HT1080 (cell line): ENCODE measurements around the gene CELSR3. TPM values are rescaled to one million over a fixed set of nuclear protein-coding genes. Genes with fewer than 3 reads are reported as not detected.
A peak's percentile ranks its signal among the peaks of the same experiment; 100 is the strongest.

ENCODE experiments used
- DNase-seq: peaks from one replicate; pipeline ENCODE4 v3.0.0-alpha.2; 2015; ENCODE audit warnings: low read depth
- total RNA-seq: library from RNA; depleted of rRNA; stranded (reverse); fragments of >200 nt; shearing (Covaris generic); gene quantifications from 2 replicates; pipeline ENCODE4 v1.2.3, GENCODE V29; 2014

CELSR3 gene
- total RNA-seq, 1 experiment from 2014 or later: 3.5 TPM

GRCh38 chr3:48609088-48610005 lies 53.3 kb downstream of the CELSR3 start, which contains the start of gene UQCRC1:
TSS of gene UQCRC1 (minus strand) at chr3:48609646. CDS start at chr3:48609620, 26 bp downstream.
- peak; percentile 90 for DNase-seq

GRCh38 chr3:48607519-48607918 lies 55.2 kb downstream of the CELSR3 start:
- DNase-seq: no peak

GRCh38 chr3:48601622-48601994 lies 61.1 kb downstream of the CELSR3 start:
- no peak for DNase-seq

- DNase-seq: no peak
Observed at GRCh38 chr3:48600711-48601621, 61.7 kb downstream of the CELSR3 start.

DNA sequence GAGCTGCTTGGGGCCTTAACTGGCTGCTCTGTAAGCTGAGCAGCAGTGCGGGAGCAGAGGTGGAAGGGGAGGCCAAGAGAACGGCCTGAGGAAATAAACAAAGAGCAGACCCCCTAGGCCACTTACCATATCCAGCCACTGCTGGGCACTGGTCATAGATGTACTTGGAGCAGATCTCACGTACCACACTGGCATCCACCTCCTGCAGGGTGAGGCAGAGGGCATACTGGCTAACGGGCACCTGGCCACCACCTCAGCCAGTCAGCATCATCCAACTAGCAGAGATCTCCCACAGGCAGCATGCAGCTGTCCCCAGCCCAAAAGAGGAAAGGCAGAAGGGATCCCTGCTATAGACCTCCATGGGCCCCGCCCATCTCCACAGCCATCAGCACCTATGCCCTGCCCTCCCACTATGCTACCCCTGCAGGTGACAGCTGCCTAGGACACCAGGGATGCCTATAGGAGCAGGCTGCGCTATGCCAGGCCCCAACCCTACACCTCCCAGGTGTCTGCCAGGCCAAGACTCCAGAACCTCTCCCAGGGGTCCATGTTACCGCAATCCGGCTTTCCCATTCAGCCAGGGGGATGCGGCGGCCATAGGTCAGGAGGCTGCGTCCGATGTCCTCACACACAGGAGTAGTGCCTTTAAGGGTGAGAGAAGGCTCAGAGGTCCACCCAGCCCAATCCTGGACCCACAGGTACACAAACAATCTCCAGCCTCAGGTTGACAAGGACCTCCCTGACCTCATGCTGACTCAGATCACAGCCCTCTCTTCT lies 63.0 kb downstream of the CELSR3 start:
- DNase-seq: no peak

DNA sequence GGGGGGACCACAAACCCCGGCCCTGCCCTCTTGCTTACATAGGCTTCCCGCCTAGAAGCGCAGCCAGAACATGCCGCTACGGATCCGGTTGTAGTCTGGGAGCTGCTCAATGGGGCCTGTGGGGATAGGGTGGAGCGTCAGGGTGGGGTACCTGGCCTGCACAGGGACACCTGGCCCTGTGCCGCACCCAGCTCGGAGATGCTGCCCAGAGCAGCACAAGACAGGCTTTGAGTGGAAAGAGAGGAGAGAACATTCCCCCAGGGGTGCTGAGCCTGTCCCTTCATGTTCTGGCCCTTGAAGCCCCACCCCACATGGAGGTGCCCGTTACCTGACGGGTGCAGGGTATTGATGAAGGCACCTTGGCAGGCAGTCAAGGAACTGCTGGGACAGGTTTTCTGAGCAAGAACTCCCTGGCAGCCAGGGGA lies 63.6 kb downstream of the CELSR3 start:
- no peak for DNase-seq

GRCh38 chr3:48598323-48599076 lies 64.2 kb downstream of the CELSR3 start:
- DNase-seq: peak; percentile 83

GRCh38 chr3:48597408-48597800 lies 65.3 kb downstream of the CELSR3 start:
- no peak for DNase-seq

DNA sequence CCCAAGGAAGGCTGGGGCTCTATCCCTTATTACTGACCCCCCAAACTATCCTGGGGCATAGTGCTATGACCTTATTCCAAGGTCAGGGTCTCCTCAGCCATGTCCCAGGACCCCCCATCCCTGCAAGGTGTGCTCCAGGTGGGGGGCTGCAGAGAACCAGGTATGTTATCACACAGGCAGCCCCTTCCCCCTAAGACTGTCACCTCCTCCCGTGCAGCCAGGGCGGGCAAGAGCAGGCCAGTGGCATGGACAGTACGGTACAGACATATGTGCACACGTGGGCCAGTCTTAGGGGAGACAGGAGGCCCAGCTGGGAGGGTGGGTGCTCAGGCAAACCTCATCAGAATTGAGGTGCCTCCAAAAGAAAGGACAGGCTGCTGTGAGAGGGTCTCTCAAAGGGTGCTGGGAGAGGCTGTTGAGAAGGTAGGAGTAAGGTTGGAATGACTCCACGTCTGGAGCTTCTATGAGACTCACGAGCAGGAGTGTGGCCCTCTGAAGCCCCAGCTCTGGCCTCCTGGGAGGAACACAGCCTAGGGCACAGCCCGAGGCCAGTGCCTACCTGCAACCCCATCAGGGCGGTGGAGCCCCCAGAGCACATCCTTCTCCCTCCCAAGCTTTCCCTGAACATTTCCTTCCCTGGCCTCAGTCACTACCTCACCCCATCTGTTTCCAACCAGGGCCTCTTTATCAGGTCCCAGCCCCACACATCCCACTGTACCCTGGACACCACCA lies 65.8 kb downstream of the CELSR3 start:
- DNase-seq: no peak

- DNase-seq: no peak
Observed at GRCh38 chr3:48596157-48596556, 66.5 kb downstream of the CELSR3 start.

- DNase-seq: peak; percentile 98
Observed at GRCh38 chr3:48595526-48596121, 67.1 kb downstream of the CELSR3 start.

- no peak for DNase-seq
Observed at GRCh38 chr3:48595075-48595525, 67.6 kb downstream of the CELSR3 start, which contains the start of gene COL7A1. TSS of gene COL7A1 (minus strand) at chr3:48595329. CDS start at chr3:48595159, 170 bp downstream.

- no peak for DNase-seq
Observed at GRCh38 chr3:48594417-48595049, 68.2 kb downstream of the CELSR3 start.

DNA sequence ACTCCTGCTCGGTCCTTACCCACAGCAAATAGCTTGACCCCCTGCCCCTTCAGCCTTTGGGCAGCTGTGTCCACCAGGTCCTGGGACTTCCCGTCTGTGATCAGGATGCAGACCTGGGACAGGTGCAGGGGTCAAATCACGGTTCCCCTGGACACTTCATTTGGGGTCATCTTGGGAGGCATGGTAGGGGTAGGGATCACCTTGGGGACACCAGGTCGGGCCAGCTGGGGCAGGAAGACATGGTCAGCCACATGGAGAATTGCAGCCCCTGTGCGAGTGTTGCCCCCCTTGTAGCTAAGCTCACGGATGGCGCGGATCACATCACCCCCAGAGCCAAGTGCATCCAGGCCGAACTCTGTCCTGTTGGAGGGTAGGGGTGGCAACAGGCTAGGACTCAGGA lies 69.3 kb downstream of the CELSR3 start:
- DNase-seq: no peak

DNA sequence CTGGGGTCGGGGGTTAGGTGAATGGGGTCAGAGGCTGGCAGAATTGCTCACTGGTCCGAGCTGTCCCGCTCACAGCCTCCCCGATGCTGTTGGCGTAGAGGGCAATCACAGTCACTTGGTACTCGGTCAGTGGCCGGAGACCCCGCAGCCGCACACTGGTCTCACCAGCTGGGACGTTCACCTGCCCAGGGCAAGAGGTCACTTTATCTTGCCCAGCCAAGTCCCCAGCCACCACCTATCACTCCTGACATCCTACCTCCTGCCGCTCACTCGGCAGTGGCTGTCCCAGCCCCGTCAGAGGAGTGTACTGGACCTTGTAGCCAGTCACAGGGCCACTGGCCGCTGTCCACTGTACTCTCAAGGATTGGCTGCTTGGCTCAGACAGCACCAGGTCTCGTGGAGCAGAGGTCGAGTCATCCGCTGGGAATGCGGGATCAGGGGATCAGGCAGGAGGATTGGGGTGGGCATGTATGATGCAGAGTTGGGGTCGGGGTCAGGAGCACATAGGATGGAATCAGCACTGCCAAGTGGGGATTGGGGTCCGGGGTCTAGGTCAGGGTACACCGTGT lies 70.1 kb downstream of the CELSR3 start:
- DNase-seq: no peak

DNA sequence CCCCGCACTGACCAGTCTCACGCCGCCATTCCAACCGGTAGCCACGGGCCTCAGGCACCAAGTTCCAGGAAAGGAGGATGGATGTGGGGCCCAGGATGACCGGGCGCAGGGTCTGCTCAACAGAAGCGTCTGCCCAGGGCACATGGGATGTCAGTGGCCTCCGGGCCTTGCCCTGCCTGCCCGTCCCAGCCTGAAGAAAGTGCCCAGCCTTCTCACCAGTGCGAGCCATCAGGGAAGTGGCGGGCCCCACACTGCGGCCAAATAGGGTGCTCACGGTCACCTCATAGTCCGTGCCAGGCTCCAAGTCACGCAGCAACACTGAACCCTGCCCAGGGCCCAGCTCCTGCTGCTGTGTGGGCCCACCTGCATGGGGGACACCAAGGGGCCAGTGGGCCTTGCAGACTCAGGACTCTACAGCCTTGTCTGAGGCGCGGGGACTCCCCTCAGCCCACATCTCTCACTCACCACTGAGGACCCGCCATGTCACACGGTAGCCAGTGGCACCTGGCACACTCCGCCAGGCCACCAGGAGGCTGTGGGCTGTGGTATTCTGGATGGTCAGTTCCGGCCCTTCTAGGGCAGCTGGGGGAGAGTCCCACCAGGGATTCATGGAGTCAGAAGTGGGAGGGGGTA lies 70.7 kb downstream of the CELSR3 start:
- DNase-seq: no peak

- no peak for DNase-seq
Observed at GRCh38 chr3:48591436-48591835, 71.2 kb downstream of the CELSR3 start.

GRCh38 chr3:48588230-48588629 lies 74.5 kb downstream of the CELSR3 start:
- DNase-seq: no peak
